GM12878 (cell line): ENCODE measurements around the gene PHACTR1. TPM values are rescaled to one million over a fixed set of nuclear protein-coding genes. Genes with fewer than 3 reads are reported as not detected.

ENCODE experiments used
- ATAC-seq: fragments of 200-7000 bp; cut with Tn5 transposase; 3 replicates; pipeline ENCODE4 v1.9.1; 2020; ENCODE audit warnings: mild to moderate bottlenecking, moderate library complexity
- BruUV-seq: library from RNA; stranded (reverse); fragments of 400-500 nt; replicated peaks from 2 replicates; lab custom pipeline; 2021; lab: Mats Ljungman, UMichigan
- CTCF ChIA-PET: fragments of 300-600 bp; sonication (Branson Sonifier 250); formaldehyde crosslinking; extraction: SDS; loops from one replicate; lab custom pipeline; 2021; ENCODE audit warnings: inconsistent platforms; lab: Yijun Ruan, JAX
- POLR2A ChIA-PET: fragments of 350-600 bp; formaldehyde crosslinking; extraction: SDS; loops from one replicate; lab custom pipeline; 2021; ENCODE audit warnings: inconsistent platforms; lab: Charles Lee
- RAD21 ChIA-PET: fragments of 300-600 bp; sonication (Branson Sonifier 250); formaldehyde crosslinking; loops from one replicate; lab custom pipeline; 2023; ENCODE audit warnings: antibody characterized with exemption; ENCODE audit not compliant: unreplicated experiment; lab: Charles Lee
- SMC1A ChIA-PET: fragments of 300-600 bp; sonication (Branson Sonifier 250); formaldehyde crosslinking; loops from one replicate; lab custom pipeline; 2023; ENCODE audit not compliant: unreplicated experiment, uncharacterized antibody; lab: Charles Lee
- DNase-seq: peaks from one replicate; pipeline ENCODE4 v3.0.0-alpha.2; 2011; ENCODE audit warnings: low read depth, low spot score
- FAIRE-seq: peaks from 3 replicates; lab custom pipeline; 2011; peaks lifted over from hg19 to GRCh38; lab: Jason Lieb, UNC
- H2AFZ ChIP-seq: 2 replicates; pipeline ENCODE4 v1.6.0; 2011; ENCODE audit warnings: low read depth, low read length, control low read depth; ENCODE audit not compliant: control insufficient read depth
- H3K27ac ChIP-seq: 2 replicates; pipeline ENCODE4 v1.5.1; 2011; ENCODE audit warnings: control low read depth; ENCODE audit not compliant: control insufficient read depth, insufficient read depth
- H3K27me3 ChIP-seq, 2 experiments: replicated peaks in 1 of 2; 2 replicates each; pipeline versions ENCODE4 v1.6.0 to v1.6.1; 2011; ENCODE audit warnings: low read length in 1 of 2; ENCODE audit not compliant: control insufficient read depth in 2 of 2, insufficient read depth in 2 of 2
- H3K36me3 ChIP-seq, 2 experiments: 2 replicates each; pipeline ENCODE4 v1.5.1; 2011; ENCODE audit warnings: low read length in 1 of 2; ENCODE audit not compliant: control insufficient read depth in 2 of 2, insufficient read depth in 2 of 2
- H3K4me1 ChIP-seq: 2 replicates; pipeline ENCODE4 v1.6.1; 2011; ENCODE audit warnings: mild to moderate bottlenecking, low read length, moderate library complexity, mixed read lengths; ENCODE audit not compliant: control insufficient read depth, insufficient read depth
- H3K4me2 ChIP-seq: 2 replicates; pipeline ENCODE4 v1.6.0; 2011; ENCODE audit warnings: control low read depth; ENCODE audit not compliant: control insufficient read depth, insufficient read depth
- H3K4me3 ChIP-seq: fragments of 200-600 bp; sonication (generic); 2 replicates; pipeline ENCODE4 v1.5.1; 2016
- H3K79me2 ChIP-seq: 2 replicates; pipeline ENCODE4 v1.6.0; 2011; ENCODE audit warnings: low read length; ENCODE audit not compliant: control insufficient read depth, insufficient read depth
- H3K9ac ChIP-seq: 2 replicates; pipeline ENCODE4 v1.8.0; 2011; ENCODE audit warnings: low read length, control low read depth, mixed read lengths; ENCODE audit not compliant: control insufficient read depth, insufficient read depth
- H3K9me3 ChIP-seq: replicated peaks from 3 replicates; pipeline ENCODE4 v1.5.1; 2011; ENCODE audit warnings: mild to moderate bottlenecking, low read length; ENCODE audit not compliant: control insufficient read depth, insufficient read depth
- H4K20me1 ChIP-seq: 2 replicates; pipeline ENCODE4 v1.6.0; 2011; ENCODE audit not compliant: control insufficient read depth, insufficient read depth
- ATF3 ChIP-seq: IDR thresholded peaks from 2 replicates; pipeline ENCODE4 v1.6.1; 2011; ENCODE audit warnings: low read depth, mild to moderate bottlenecking, low read length, moderate library complexity, borderline replicate concordance; ENCODE audit errors: extremely low read depth
- CEBPZ ChIP-seq: fragments of 150-350 bp; IDR thresholded peaks from 2 replicates; pipeline ENCODE4 v1.6.1; 2016; ENCODE audit warnings: low read depth, low read length
- E4F1 ChIP-seq: fragments of 450-650 bp; IDR thresholded peaks from 2 replicates; pipeline ENCODE4 v1.6.1; 2018; ENCODE audit warnings: borderline replicate concordance, mild to moderate bottlenecking; ENCODE audit not compliant: partially characterized antibody
- EED ChIP-seq: sonication (generic); IDR thresholded peaks from 2 replicates; pipeline ENCODE4 v1.6.1; 2016; ENCODE audit warnings: antibody characterized with exemption, low read depth
- GABPA ChIP-seq: IDR thresholded peaks from 2 replicates; pipeline ENCODE4 v1.6.1; 2014; ENCODE audit warnings: antibody characterized with exemption, low read depth, mild to moderate bottlenecking, inconsistent platforms
- NFYB ChIP-seq: IDR thresholded peaks from 2 replicates; pipeline ENCODE4 v1.6.1; 2011; ENCODE audit warnings: low read depth, mild to moderate bottlenecking, low read length, improper control_type of control experiment, moderate library complexity; ENCODE audit not compliant: insufficient read depth
- NKRF ChIP-seq: fragments of 450-650 bp; conservative IDR thresholded peaks from 2 replicates; pipeline ENCODE4 v1.6.1; 2017; ENCODE audit warnings: mild to moderate bottlenecking, moderate library complexity
- PAX8 ChIP-seq: fragments of 450-650 bp; IDR thresholded peaks from 2 replicates; pipeline ENCODE4 v1.6.1; 2017; ENCODE audit warnings: mild to moderate bottlenecking, moderate library complexity
- PML ChIP-seq: IDR thresholded peaks from 2 replicates; pipeline ENCODE4 v1.6.1; 2012; ENCODE audit warnings: low read length, inconsistent platforms
- RAD51 ChIP-seq: fragments of 450-650 bp; IDR thresholded peaks from 2 replicates; pipeline ENCODE4 v1.6.1; 2016; ENCODE audit warnings: moderate library complexity, mild to moderate bottlenecking, inconsistent platforms
- SIX5 ChIP-seq: IDR thresholded peaks from 2 replicates; pipeline ENCODE4 v1.6.1; 2011; ENCODE audit warnings: mild to moderate bottlenecking, low read depth, low read length, moderate library complexity; ENCODE audit not compliant: severe bottlenecking
- SMARCA5 ChIP-seq: fragments of 450-650 bp; IDR thresholded peaks from 2 replicates; pipeline ENCODE4 v1.6.1; 2017; ENCODE audit warnings: mild to moderate bottlenecking
- SPI1 ChIP-seq: IDR thresholded peaks from 2 replicates; pipeline ENCODE4 v1.6.1; 2011; ENCODE audit warnings: low read depth, mild to moderate bottlenecking, low read length, moderate library complexity, borderline replicate concordance; ENCODE audit not compliant: insufficient read depth
- TAF1 ChIP-seq: IDR thresholded peaks from 2 replicates; pipeline ENCODE4 v1.6.1; 2011; ENCODE audit warnings: mild to moderate bottlenecking, low read depth, low read length, borderline replicate concordance
- WGBS: methylation state at CpG from one replicate; pipeline ENCODE4 v1.1.6; 2016; ENCODE audit warnings: low lambda C conversion rate; ENCODE audit not compliant: insufficient replicate concordance, insufficient coverage; ENCODE audit errors: missing lambda C conversion rate; 5-methylcytosine and 5-hydroxymethylcytosine counted together
- in situ Hi-C: fragments of 300-500 bp; cut with MboI; formaldehyde crosslinking; loops from 9 replicates; pipeline ENCODE4 v1.14.3; 2018; ENCODE audit warnings: mixed read lengths
- intact Hi-C: fragments of 100-400 bp; cut with micrococcal nuclease; formaldehyde crosslinking; loops from one replicate; pipeline ENCODE4 v1.14.2; 2022; ENCODE audit not compliant: unreplicated experiment
- polyA plus RNA-seq, 11 experiments: library from polyadenylated mRNA; depleted of rRNA in 4 of 11; unstranded in 6 of 11; stranded (reverse) in 5 of 11; fragments of >200 nt; fragmentation: Nextera tagmentation in 4 of 11; fragmentation: Illumina TruSeq in 1 of 11; extraction: Ambion mirVana in 4 of 11; extraction: Trizol in 1 of 11; gene quantifications; 1 replicate in 1 of 11; 2 replicates in 10 of 11; pipeline versions ENCODE4 v1.2.1 to v1.2.3, GENCODE V29; 2011 to 2016; ENCODE audit warnings: inconsistent platforms in 2 of 11, missing spikeins in 2 of 11, low read depth in 1 of 11
- total RNA-seq, 4 experiments: library from RNA; depleted of rRNA in 3 of 4; stranded (reverse); fragments of >200 nt in 3 of 4; fragmentation: Illumina TruSeq in 1 of 4; extraction: Trizol in 1 of 4; gene quantifications; 2 replicates each; pipeline versions ENCODE4 v1.2.1 to v1.2.3, GENCODE V29; 2013 to 2021

Gene PHACTR1
- total and polyA plus RNA-seq, 10 of the 15 experiments (the other 5 are each of a cell fraction or from before 2014, with no cell fraction given) = 34.2 to 94.6 (median 62.3) TPM

DNA sequence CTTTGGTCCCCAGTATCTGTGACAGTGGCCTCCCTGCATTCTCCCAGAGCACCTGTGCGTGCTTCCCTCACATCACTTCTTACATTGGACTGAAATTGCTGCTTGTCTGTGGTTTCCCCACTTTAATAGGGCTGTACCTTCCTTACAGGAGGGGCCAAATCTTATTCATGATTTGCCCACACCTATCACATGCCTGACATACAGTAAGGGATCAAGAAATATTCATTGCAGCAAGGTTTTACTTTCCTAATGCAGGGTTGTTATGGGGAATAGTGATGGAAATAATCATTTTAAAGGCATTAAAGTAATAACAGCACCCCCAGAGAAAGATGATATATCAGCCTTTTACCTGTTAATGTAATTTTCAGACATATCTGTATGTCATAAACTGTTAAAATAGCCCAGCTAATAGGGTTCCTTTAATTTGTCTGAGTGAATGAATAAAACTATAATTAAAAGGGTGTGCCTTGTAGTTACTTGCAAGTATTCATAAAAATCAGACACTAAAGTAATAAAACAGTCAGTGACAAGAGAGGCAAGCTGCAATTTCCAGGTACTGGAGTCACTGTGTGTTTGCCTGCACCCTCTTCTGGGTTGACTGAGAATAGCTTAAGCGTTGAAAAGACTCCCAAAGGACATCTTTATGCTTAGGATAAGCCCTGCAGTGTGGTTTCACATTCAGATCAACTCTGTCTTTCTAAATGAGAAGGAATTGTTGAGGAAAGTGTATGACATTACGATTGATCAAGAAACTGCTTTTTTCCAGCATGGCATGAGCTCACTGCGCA lies 182.7 kb downstream of the PHACTR1 start:
- Histone ChIP-seq H2AFZ (no peak overlapping the region), H3K4me1 (no peaks in the 10 kb centered on the region), H3K4me3 (no peak overlapping the region), H3K27me3 (peaks cover 0 to 6% of the 10 kb centered on the region in 2 experiments), H3K27ac (no peak overlapping the region), H3K79me2 (no peaks in the 10 kb centered on the region), H3K36me3 (no peaks in the 10 kb centered on the region), H3K4me2 (no peak overlapping the region), H3K9ac (no peak overlapping the region), H4K20me1 (no peaks in the 10 kb centered on the region), H3K9me3 (no peaks in the 10 kb centered on the region)
- ChIA-PET SMC1A (no interaction called here), POLR2A (no interaction called here), RAD21 (no interaction called here), CTCF (interaction anchor here (1.2 to 1.3 kb wide), 2 partner anchors 12 to 262 kb away, joined by 3 to 6 read pairs; no protein-coding TSS in a partner anchor)
- intact Hi-C loops = no loop called here
- FAIRE-seq (no peak), ATAC-seq (no peak), DNase-seq (no peak)
- BruUV-seq = no TSS peak
- 31% methylated on average over 4 of the region's 4 CpGs for WGBS
- in situ Hi-C loops = loop anchor here (10.0 kb wide), 1 partner anchor 1314 kb away; no protein-coding TSS in a partner anchor
- TF ChIP-seq TAF1 (no peak), PAX8 (no peak), CEBPZ (no peak), SIX5 (no peak), GABPA (no peak), E4F1 (no peak), RAD51 (no peak), PML (no peak), NKRF (no peak), ATF3 (no peak), SMARCA5 (no peak), EED (no peak), NFYB (no peak), SPI1 (no peak)
